NT2/D1 (cell line): ENCODE data around the gene EXD2.

Experiments
- SUZ12 ChIP-seq: IDR thresholded peaks from 2 replicates; pipeline ENCODE4 v1.6.1; 2011; ENCODE audit not compliant: insufficient read length, insufficient read depth; ENCODE audit errors: extremely low read depth
- YY1 ChIP-seq: IDR thresholded peaks from 2 replicates; pipeline ENCODE4 v1.6.1; 2011; ENCODE audit not compliant: insufficient read length, insufficient read depth
- ZNF274 ChIP-seq: IDR thresholded peaks from 2 replicates; pipeline ENCODE4 v1.6.1; 2011; ENCODE audit warnings: mild to moderate bottlenecking, low read depth, low read length

GRCh38 chr14:69238883-69239282 lies 47.6 kb downstream of the EXD2 start:
- no peak for TF ChIP-seq SUZ12
- no peak for TF ChIP-seq ZNF274
- no peak for TF ChIP-seq YY1
